ENCODE data around the gene OCRL.

The OCRL gene

DNA sequence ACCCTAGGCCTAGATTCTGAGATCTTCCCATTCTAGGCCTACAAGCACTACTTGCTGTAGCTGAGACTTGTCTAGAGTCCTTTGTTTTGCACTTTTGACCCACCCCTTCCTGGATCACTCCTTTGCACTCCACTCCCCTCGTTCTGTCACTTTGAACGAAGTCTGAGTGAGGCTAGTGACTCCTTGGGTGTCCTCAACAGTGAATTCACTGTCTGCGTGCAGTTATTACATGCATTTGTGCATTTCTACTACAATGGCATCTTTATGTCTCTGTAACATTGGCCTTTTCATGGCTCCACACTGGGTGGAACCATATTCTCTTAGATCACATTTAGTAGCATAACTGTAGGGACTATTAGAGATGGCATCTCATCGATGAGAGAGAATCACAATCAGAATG is 50.5 kb downstream of the OCRL start:
- Histone ChIP-seq H3F3A (ENCODE audit: low read depth) (no peaks in the 10 kb centered on the region), H3K79me2 (ENCODE audit: insufficient read depth, low read length) (no peaks in the 10 kb centered on the region), H3K4me2 (ENCODE audit: low read depth, low read length, poor library complexity, severe bottlenecking) (no peak overlapping the region), H3K4me1 (ENCODE audit: insufficient read depth, low read length, poor library complexity, severe bottlenecking) (no peaks in the 10 kb centered on the region), H3K9me3 (ENCODE audit: insufficient read depth, low read depth, low read length) (no peaks in the 10 kb centered on the region), H3K9me2 (replicated peaks; ENCODE audit: low read depth, low read length) (no peaks in the 10 kb centered on the region), H3K9ac (ENCODE audit: low read depth, low read length, poor library complexity, severe bottlenecking) (no peak overlapping the region), H3K4me3 (ENCODE audit: low read length, poor library complexity, severe bottlenecking) (no peak overlapping the region), H2AFZ (ENCODE audit: low read length) (no peak overlapping the region), H3K36me3 (ENCODE audit: insufficient read depth, low read length) (peaks cover 29% of the 10 kb centered on the region; the same call in 1 of the 2 replicates), H4K20me1 (ENCODE audit: insufficient read depth, low read length, poor library complexity, severe bottlenecking) (no peaks in the 10 kb centered on the region), H3K27me3 (ENCODE audit: insufficient read depth, low read length, poor library complexity, severe bottlenecking) (no peaks in the 10 kb centered on the region)
- TF ChIP-seq, protein P1, sequence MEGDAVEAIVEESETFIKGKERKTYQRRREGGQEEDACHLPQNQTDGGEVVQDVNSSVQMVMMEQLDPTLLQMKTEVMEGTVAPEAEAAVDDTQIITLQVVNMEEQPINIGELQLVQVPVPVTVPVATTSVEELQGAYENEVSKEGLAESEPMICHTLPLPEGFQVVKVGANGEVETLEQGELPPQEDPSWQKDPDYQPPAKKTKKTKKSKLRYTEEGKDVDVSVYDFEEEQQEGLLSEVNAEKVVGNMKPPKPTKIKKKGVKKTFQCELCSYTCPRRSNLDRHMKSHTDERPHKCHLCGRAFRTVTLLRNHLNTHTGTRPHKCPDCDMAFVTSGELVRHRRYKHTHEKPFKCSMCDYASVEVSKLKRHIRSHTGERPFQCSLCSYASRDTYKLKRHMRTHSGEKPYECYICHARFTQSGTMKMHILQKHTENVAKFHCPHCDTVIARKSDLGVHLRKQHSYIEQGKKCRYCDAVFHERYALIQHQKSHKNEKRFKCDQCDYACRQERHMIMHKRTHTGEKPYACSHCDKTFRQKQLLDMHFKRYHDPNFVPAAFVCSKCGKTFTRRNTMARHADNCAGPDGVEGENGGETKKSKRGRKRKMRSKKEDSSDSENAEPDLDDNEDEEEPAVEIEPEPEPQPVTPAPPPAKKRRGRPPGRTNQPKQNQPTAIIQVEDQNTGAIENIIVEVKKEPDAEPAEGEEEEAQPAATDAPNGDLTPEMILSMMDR (conservative IDR thresholded peaks at IDR 0.05; ENCODE audit: low read length) = no peak
- TF ChIP-seq EZH2phosphoT487 (IDR thresholded peaks at IDR 0.05; ENCODE audit: borderline replicate concordance) = no peak

DNA sequence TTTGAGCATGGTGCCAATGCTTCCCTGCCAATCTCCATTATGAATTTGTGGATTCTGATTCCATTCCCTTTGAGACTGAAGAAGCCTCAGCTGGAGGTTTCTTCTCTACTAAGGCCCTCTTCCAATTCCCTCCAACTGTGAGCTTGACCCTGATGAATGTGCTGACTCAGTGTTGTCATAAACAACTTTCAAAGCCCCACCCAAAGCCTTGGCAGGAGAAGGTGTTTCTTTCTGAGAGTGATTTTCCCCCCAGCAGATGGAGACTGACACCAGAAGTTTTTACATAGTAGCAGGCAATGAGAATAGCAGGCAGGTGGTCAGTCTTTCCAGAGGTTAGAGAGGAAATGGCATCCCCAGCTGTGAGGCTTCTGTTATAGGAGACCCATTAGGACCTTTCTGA is 53.1 kb downstream of the OCRL start:
- Histone ChIP-seq H3K79me2 (ENCODE audit: insufficient read depth, low read length) (no peaks in the 10 kb centered on the region), H3K4me3 (ENCODE audit: low read length, poor library complexity, severe bottlenecking) (no peak overlapping the region), H3K27me3 (ENCODE audit: insufficient read depth, low read length, poor library complexity, severe bottlenecking) (no peaks in the 10 kb centered on the region), H2AFZ (ENCODE audit: low read length) (no peak overlapping the region), H3K36me3 (ENCODE audit: insufficient read depth, low read length) (peaks cover 19% of the 10 kb centered on the region; the same call in 1 of the 2 replicates), H3K9me3 (ENCODE audit: insufficient read depth, low read depth, low read length) (no peaks in the 10 kb centered on the region), H3F3A (ENCODE audit: low read depth) (no peaks in the 10 kb centered on the region), H3K4me2 (ENCODE audit: low read depth, low read length, poor library complexity, severe bottlenecking) (no peak overlapping the region), H3K9ac (ENCODE audit: low read depth, low read length, poor library complexity, severe bottlenecking) (no peak overlapping the region), H4K20me1 (ENCODE audit: insufficient read depth, low read length, poor library complexity, severe bottlenecking) (no peaks in the 10 kb centered on the region), H3K4me1 (ENCODE audit: insufficient read depth, low read length, poor library complexity, severe bottlenecking) (no peaks in the 10 kb centered on the region), H3K9me2 (replicated peaks; ENCODE audit: low read depth, low read length) (no peaks in the 10 kb centered on the region)
- TF ChIP-seq EZH2phosphoT487 (IDR thresholded peaks at IDR 0.05; ENCODE audit: borderline replicate concordance) = no peak
- TF ChIP-seq, protein P1 (conservative IDR thresholded peaks at IDR 0.05; ENCODE audit: low read length) = no peak

DNA sequence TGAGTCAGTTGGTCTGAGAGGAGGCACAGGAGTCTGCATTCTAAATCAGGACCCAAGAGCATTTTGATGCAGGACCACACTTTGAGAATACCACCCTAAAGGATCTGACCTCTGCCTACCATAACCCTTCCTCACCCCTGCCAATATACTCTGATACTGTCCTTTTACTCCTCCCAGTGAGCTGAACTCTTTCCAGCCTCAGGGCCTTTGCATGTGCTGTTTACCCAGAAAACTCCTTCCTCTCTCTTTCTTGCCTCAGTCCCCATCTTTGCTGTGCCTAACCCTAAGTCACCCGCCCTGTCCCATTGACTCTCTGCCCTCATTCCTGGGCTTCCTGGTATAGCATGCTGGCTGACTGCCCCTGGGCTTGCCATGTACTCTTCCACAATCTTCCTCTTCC is 54.7 kb downstream of the OCRL start:
- Histone ChIP-seq H3K4me1 (ENCODE audit: insufficient read depth, low read length, poor library complexity, severe bottlenecking) (no peaks in the 10 kb centered on the region), H4K20me1 (ENCODE audit: insufficient read depth, low read length, poor library complexity, severe bottlenecking) (no peaks in the 10 kb centered on the region), H2AFZ (ENCODE audit: low read length) (no peak overlapping the region), H3K27me3 (ENCODE audit: insufficient read depth, low read length, poor library complexity, severe bottlenecking) (no peaks in the 10 kb centered on the region), H3K79me2 (ENCODE audit: insufficient read depth, low read length) (no peaks in the 10 kb centered on the region), H3K9me3 (ENCODE audit: insufficient read depth, low read depth, low read length) (no peaks in the 10 kb centered on the region), H3K36me3 (ENCODE audit: insufficient read depth, low read length) (peaks cover 10% of the 10 kb centered on the region; the same call in 1 of the 2 replicates), H3F3A (ENCODE audit: low read depth) (no peaks in the 10 kb centered on the region), H3K4me2 (ENCODE audit: low read depth, low read length, poor library complexity, severe bottlenecking) (no peak overlapping the region), H3K9me2 (replicated peaks; ENCODE audit: low read depth, low read length) (no peaks in the 10 kb centered on the region), H3K4me3 (ENCODE audit: low read length, poor library complexity, severe bottlenecking) (no peak overlapping the region), H3K9ac (ENCODE audit: low read depth, low read length, poor library complexity, severe bottlenecking) (no peak overlapping the region)
- TF ChIP-seq EZH2phosphoT487 (IDR thresholded peaks at IDR 0.05; ENCODE audit: borderline replicate concordance) = no peak
- TF ChIP-seq, protein P1 (conservative IDR thresholded peaks at IDR 0.05; ENCODE audit: low read length) = no peak

Measured in Loucy (cell line).